SU-DHL-6 (cell line): ENCODE data around the gene THOC1.

Experiments used
- CTCF ChIP-seq: fragments of 200-600 bp; sonication (generic); IDR thresholded peaks from one replicate; pipeline ENCODE4 v1.5.1; 2017; ENCODE audit warnings: antibody characterized with exemption, mild to moderate bottlenecking, low read length, moderate library complexity; ENCODE audit not compliant: insufficient read depth, poor library complexity, severe bottlenecking
- EZH2phosphoT487 ChIP-seq: fragments of 200-600 bp; sonication (generic), shearing (Covaris generic); conservative IDR thresholded peaks from 2 replicates; pipeline ENCODE4 v1.6.1; 2018; ENCODE audit warnings: mild to moderate bottlenecking, antibody characterized with exemption, low read length, moderate library complexity, mixed read lengths

GRCh38 chr18:172361-172760, 95.5 kb downstream of the THOC1 start:
- no peak for TF ChIP-seq EZH2phosphoT487
- TF ChIP-seq CTCF, result no peak
